Measurements from ENCODE around the gene TSPAN9. TPM values are rescaled to one million over a fixed set of nuclear protein-coding genes. Genes with fewer than 3 reads are reported as not detected.

Gene TSPAN9
- total RNA-seq, 1 experiment from 2014 or later: 13.2 TPM

DNA sequence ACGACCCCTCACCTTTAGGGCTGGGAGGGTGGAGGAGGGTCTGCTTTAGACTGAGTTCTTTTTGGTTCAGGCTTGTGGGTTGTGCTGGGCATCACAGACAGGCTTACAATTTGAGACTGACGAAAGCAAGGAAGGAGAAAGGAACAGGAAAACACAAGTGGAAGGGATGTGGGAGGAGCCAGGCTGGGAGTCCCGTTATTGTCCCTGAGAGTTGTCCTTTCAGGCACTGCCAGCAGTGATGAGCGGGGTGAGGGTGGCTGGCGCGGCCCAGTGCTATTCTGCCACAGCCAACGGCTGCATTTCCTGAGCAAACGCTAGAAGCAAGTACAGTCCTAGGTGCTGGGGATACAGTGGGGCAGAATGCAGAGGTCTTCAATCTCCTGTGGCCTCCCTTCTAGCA, 29.2 kb upstream of the TSPAN9 start:
- Histone ChIP-seq H3K4me3 (replicated peaks in 1 of 2; ENCODE audit: low read depth in 1 of 2, low read length in 2 of 2) (no peak overlapping the region), H3K36me3 (ENCODE audit: control insufficient read depth in 1 of 2, insufficient read depth in 2 of 2, low read length in 2 of 2) (no peaks in the 10 kb centered on the region), H3K4me1 (ENCODE audit: control insufficient read depth in 1 of 2, insufficient read depth in 2 of 2, low read length in 2 of 2) (peaks cover 0 to 16% of the 10 kb centered on the region in 2 experiments; a peak in 3 of 4 replicates), H3K9me2 (ENCODE audit: insufficient read depth) (no peaks in the 10 kb centered on the region), H3K9me3 (ENCODE audit: control insufficient read depth in 1 of 2, insufficient read depth in 1 of 2, low read depth in 1 of 2, low read length in 2 of 2) (no peaks in the 10 kb centered on the region), H3K79me2 (ENCODE audit: insufficient read depth, low read length) (no peaks in the 10 kb centered on the region), H3K27ac (ENCODE audit: low read depth, low read length) (no peak overlapping the region), H3K27me3 (ENCODE audit: insufficient read depth, low read length) (no peaks in the 10 kb centered on the region), H3K4me2 (ENCODE audit: low read length) (no peak overlapping the region), H2AFZ (ENCODE audit: low read depth, low read length, poor library complexity, severe bottlenecking) (no peak overlapping the region), H3K9ac (ENCODE audit: low read length) (no peak overlapping the region), H4K20me1 (ENCODE audit: insufficient read depth) (no peaks in the 10 kb centered on the region)
- POLR2A ChIA-PET: no interaction called here
- intact Hi-C loops (cut with micrococcal nuclease): no loop called here
- no peak for DNase-seq (ENCODE audit: low read depth, low spot score)
- RAD21 ChIA-PET (ENCODE audit: low non-redundant PET in 1 of 2, low total read pairs in 2 of 2, uncharacterized antibody in 2 of 2, unreplicated experiment in 2 of 2): no interaction called here
- no peak for TF ChIP-seq ZFX (IDR thresholded peaks at IDR 0.05)
- TF ChIP-seq SRF (IDR thresholded peaks at IDR 0.05; ENCODE audit: low read depth): no peak
- TF ChIP-seq RAD21 (IDR thresholded peaks at IDR 0.05; ENCODE audit: low read depth): no peak
- no peak for TF ChIP-seq ZNF274 (IDR thresholded peaks at IDR 0.05; ENCODE audit: low read depth, low read length)
- no peak for TF ChIP-seq CEBPB (IDR thresholded peaks at IDR 0.05; ENCODE audit: low read depth)
- TF ChIP-seq JUND (IDR thresholded peaks at IDR 0.05): no peak
- ATAC-seq: no peak
- CTCF ChIA-PET: no interaction called here
- no TSS peak for BruUV-seq (replicated peaks)

DNA sequence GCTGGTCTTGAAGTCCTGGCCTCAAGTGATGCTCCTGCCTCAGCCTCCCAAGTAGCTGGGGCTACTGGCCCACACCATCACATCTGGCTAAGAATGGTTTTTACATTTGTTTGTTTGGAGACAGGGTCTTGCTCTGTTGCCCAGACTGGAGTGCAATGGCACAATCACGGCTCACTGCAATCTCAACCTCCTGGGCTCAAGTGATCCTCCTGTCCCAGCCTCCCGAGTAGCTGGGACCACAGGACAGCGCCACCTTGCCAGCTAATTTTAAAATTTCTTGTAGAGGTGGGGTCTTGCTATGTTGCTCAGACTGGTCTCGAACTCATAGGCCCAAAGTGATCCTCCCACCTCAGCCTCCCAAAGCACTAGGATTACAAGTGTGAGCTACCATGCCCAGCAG, 28.6 kb upstream of the TSPAN9 start:
- no peak overlapping the region for H3K4me2 ChIP-seq (ENCODE audit: low read length)
- H3K4me3 ChIP-seq (replicated peaks in 1 of 2; ENCODE audit: low read depth in 1 of 2, low read length in 2 of 2): no peak overlapping the region
- no peaks in the 10 kb centered on the region for H3K9me3 ChIP-seq (ENCODE audit: control insufficient read depth in 1 of 2, insufficient read depth in 1 of 2, low read depth in 1 of 2, low read length in 2 of 2)
- H3K9ac ChIP-seq (ENCODE audit: low read length): no peak overlapping the region
- ChIA-PET RAD21 (ENCODE audit: low non-redundant PET in 1 of 2, low total read pairs in 2 of 2, uncharacterized antibody in 2 of 2, unreplicated experiment in 2 of 2) (no interaction called here), POLR2A (no interaction called here), CTCF (no interaction called here)
- TF ChIP-seq CEBPB (IDR thresholded peaks at IDR 0.05; ENCODE audit: low read depth) (no peak), FOSL1 (IDR thresholded peaks at IDR 0.05; ENCODE audit: low read depth) (no peak), SRF (IDR thresholded peaks at IDR 0.05; ENCODE audit: low read depth) (no peak)
- TF ChIP-seq, protein P1, sequence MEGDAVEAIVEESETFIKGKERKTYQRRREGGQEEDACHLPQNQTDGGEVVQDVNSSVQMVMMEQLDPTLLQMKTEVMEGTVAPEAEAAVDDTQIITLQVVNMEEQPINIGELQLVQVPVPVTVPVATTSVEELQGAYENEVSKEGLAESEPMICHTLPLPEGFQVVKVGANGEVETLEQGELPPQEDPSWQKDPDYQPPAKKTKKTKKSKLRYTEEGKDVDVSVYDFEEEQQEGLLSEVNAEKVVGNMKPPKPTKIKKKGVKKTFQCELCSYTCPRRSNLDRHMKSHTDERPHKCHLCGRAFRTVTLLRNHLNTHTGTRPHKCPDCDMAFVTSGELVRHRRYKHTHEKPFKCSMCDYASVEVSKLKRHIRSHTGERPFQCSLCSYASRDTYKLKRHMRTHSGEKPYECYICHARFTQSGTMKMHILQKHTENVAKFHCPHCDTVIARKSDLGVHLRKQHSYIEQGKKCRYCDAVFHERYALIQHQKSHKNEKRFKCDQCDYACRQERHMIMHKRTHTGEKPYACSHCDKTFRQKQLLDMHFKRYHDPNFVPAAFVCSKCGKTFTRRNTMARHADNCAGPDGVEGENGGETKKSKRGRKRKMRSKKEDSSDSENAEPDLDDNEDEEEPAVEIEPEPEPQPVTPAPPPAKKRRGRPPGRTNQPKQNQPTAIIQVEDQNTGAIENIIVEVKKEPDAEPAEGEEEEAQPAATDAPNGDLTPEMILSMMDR (IDR thresholded peaks at IDR 0.05 in 2 of 3, conservative IDR thresholded peaks at IDR 0.05 in 1 of 3; ENCODE audit: borderline replicate concordance in 1 of 3, insufficient read depth in 1 of 3, low read depth in 2 of 3, low read length in 2 of 3): no peak
- H3K36me3 ChIP-seq (ENCODE audit: control insufficient read depth in 1 of 2, insufficient read depth in 2 of 2, low read length in 2 of 2): no peaks in the 10 kb centered on the region
- no peaks in the 10 kb centered on the region for H3K27me3 ChIP-seq (ENCODE audit: insufficient read depth, low read length)
- peaks cover 0 to 16% of the 10 kb centered on the region in 2 experiments; a peak in 3 of 4 replicates for H3K4me1 ChIP-seq (ENCODE audit: control insufficient read depth in 1 of 2, insufficient read depth in 2 of 2, low read length in 2 of 2)
- no peak overlapping the region for H2AFZ ChIP-seq (ENCODE audit: low read depth, low read length, poor library complexity, severe bottlenecking)
- H3K27ac ChIP-seq (ENCODE audit: low read depth, low read length): no peak overlapping the region
- no peaks in the 10 kb centered on the region for H3K79me2 ChIP-seq (ENCODE audit: insufficient read depth, low read length)
- no peak for ATAC-seq
- no peaks in the 10 kb centered on the region for H3K9me2 ChIP-seq (ENCODE audit: insufficient read depth)
- DNase-seq (ENCODE audit: low read depth, low spot score): no peak
- intact Hi-C loops (cut with micrococcal nuclease): no loop called here
- no peaks in the 10 kb centered on the region for H4K20me1 ChIP-seq (ENCODE audit: insufficient read depth)
- no TSS peak for BruUV-seq (replicated peaks)

Data from HCT116 (cell line).